ENCODE measurements around the gene BLOC1S4. TPM values are rescaled to one million over a fixed set of nuclear protein-coding genes. Genes with fewer than 3 reads are reported as not detected.

Gene BLOC1S4
- total RNA-seq, 1 experiment from 2014 or later, result 15.7 TPM

DNA sequence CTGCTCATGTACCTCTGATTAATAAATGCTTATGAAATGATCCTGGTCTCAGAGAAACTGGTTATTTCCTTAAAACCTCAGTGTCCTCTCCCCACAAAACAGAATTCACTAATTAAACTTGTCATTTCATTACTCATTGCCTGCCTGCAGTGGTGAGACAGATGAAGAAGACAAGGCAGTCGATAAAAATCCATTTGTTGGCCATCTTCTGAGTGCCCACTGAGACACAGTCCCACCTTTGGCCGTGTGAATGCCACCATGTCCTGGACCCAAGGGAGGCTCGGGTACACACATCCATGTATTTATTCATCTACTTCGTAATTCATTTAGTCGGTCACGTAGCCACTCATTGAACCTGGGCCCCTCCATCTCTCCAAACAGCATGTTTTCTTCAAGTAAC lies 18.8 kb upstream of the BLOC1S4 start:
- POLR2A ChIA-PET, result no interaction called here
- RAD21 ChIA-PET (ENCODE audit: low non-redundant PET in 1 of 2, low total read pairs in 2 of 2, uncharacterized antibody in 2 of 2, unreplicated experiment in 2 of 2), result no interaction called here
- CTCF ChIA-PET, result no interaction called here
- no peak for ATAC-seq
- intact Hi-C loops (cut with micrococcal nuclease), result no loop called here
- no TSS peak for BruUV-seq (replicated peaks)
- Histone ChIP-seq H4K20me1 (ENCODE audit: insufficient read depth) (no peaks in the 10 kb centered on the region), H3K9me2 (ENCODE audit: insufficient read depth) (no peaks in the 10 kb centered on the region), H3K36me3 (ENCODE audit: control insufficient read depth in 1 of 2, insufficient read depth in 2 of 2, low read length in 2 of 2) (no peaks in the 10 kb centered on the region), H3K27me3 (ENCODE audit: insufficient read depth, low read length) (no peaks in the 10 kb centered on the region), H3K9me3 (ENCODE audit: control insufficient read depth in 1 of 2, insufficient read depth in 1 of 2, low read depth in 1 of 2, low read length in 2 of 2) (no peaks in the 10 kb centered on the region), H2AFZ (ENCODE audit: low read depth, low read length, poor library complexity, severe bottlenecking) (no peak overlapping the region), H3K9ac (ENCODE audit: low read length) (no peak overlapping the region), H3K4me1 (ENCODE audit: control insufficient read depth in 1 of 2, insufficient read depth in 2 of 2, low read length in 2 of 2) (peaks cover 4 to 16% of the 10 kb centered on the region in 2 experiments; a peak in 2 of 4 replicates), H3K27ac (ENCODE audit: low read depth, low read length) (no peak overlapping the region), H3K79me2 (ENCODE audit: insufficient read depth, low read length) (no peaks in the 10 kb centered on the region), H3K4me3 (replicated peaks in 1 of 2; ENCODE audit: low read depth in 1 of 2, low read length in 2 of 2) (no peak overlapping the region), H3K4me2 (ENCODE audit: low read length) (no peak overlapping the region)
- TF ChIP-seq CTCF (IDR thresholded peaks at IDR 0.05 in 2 of 3, conservative IDR thresholded peaks at IDR 0.05 in 1 of 3; ENCODE audit: borderline replicate concordance in 1 of 3, insufficient read depth in 1 of 3, low read depth in 2 of 3, low read length in 2 of 3) (no peak), REST (IDR thresholded peaks at IDR 0.05; ENCODE audit: low read depth) (no peak), POLR2AphosphoS5 (IDR thresholded peaks at IDR 0.05; ENCODE audit: low read depth, low read length) (no peak), EZH2phosphoT487 (IDR thresholded peaks at IDR 0.05; ENCODE audit: borderline replicate concordance) (no peak), FOSL1 (IDR thresholded peaks at IDR 0.05; ENCODE audit: low read depth) (no peak), SIN3A (IDR thresholded peaks at IDR 0.05; ENCODE audit: low read depth) (no peak), CEBPB (IDR thresholded peaks at IDR 0.05; ENCODE audit: low read depth) (no peak), ATF3 (IDR thresholded peaks at IDR 0.05) (no peak), ZNF274 (IDR thresholded peaks at IDR 0.05; ENCODE audit: low read depth, low read length) (no peak), ZFX (IDR thresholded peaks at IDR 0.05) (no peak), POLR2A (IDR thresholded peaks at IDR 0.05; ENCODE audit: borderline replicate concordance, extremely low read depth, insufficient read depth, insufficient read length) (no peak), TCF7L2 (IDR thresholded peaks at IDR 0.05; ENCODE audit: borderline replicate concordance, extremely low read depth, insufficient read depth, insufficient read length) (no peak), CBX3 (IDR thresholded peaks at IDR 0.05; ENCODE audit: low read depth) (no peak), EZH2 (IDR thresholded peaks at IDR 0.05) (no peak), YY1 (IDR thresholded peaks at IDR 0.05; ENCODE audit: extremely low read depth, insufficient replicate concordance, low read depth, low read length) (no peak), JUND (IDR thresholded peaks at IDR 0.05) (no peak)
- TF ChIP-seq, protein P1, sequence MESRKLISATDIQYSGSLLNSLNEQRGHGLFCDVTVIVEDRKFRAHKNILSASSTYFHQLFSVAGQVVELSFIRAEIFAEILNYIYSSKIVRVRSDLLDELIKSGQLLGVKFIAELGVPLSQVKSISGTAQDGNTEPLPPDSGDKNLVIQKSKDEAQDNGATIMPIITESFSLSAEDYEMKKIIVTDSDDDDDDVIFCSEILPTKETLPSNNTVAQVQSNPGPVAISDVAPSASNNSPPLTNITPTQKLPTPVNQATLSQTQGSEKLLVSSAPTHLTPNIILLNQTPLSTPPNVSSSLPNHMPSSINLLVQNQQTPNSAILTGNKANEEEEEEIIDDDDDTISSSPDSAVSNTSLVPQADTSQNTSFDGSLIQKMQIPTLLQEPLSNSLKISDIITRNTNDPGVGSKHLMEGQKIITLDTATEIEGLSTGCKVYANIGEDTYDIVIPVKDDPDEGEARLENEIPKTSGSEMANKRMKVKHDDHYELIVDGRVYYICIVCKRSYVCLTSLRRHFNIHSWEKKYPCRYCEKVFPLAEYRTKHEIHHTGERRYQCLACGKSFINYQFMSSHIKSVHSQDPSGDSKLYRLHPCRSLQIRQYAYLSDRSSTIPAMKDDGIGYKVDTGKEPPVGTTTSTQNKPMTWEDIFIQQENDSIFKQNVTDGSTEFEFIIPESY (IDR thresholded peaks at IDR 0.05; ENCODE audit: extremely low read depth, insufficient replicate concordance, low read length), result no peak
- no peak for DNase-seq (ENCODE audit: low read depth, low spot score)
